Kidney epithelial cell (primary cell): ENCODE results near the gene RPAP2. TPM values are rescaled to one million over a fixed set of nuclear protein-coding genes. Genes with fewer than 3 reads are reported as not detected.

Source experiments
- DNase-seq: peaks from one replicate; pipeline ENCODE4 v3.0.0-alpha.2; 2010; ENCODE audit warnings: low read depth
- H3K27me3 ChIP-seq: 2 replicates; pipeline ENCODE4 v1.6.0; 2011; ENCODE audit warnings: low read length; ENCODE audit not compliant: control insufficient read depth, insufficient read depth
- H3K36me3 ChIP-seq: 2 replicates; pipeline ENCODE4 v1.5.1; 2011; ENCODE audit warnings: low read length; ENCODE audit not compliant: control insufficient read depth, insufficient read depth
- H3K4me3 ChIP-seq: 2 replicates; pipeline ENCODE4 v1.5.1; 2011; ENCODE audit warnings: low read depth, mild to moderate bottlenecking, control low read depth, low read length
- CTCF ChIP-seq: IDR thresholded peaks from 2 replicates; pipeline ENCODE4 v1.5.1; 2011; ENCODE audit warnings: mild to moderate bottlenecking, moderate library complexity, low read length, control low read depth, inconsistent platforms; ENCODE audit not compliant: insufficient read depth, poor library complexity, severe bottlenecking
- total RNA-seq: library from RNA; depleted of rRNA; stranded (reverse); fragments of >200 nt; gene quantifications from 2 replicates; pipeline ENCODE4 v1.2.3, GENCODE V29; 2015

The RPAP2 gene
- total RNA-seq, 1 donor from 2014 or later: 18.7 TPM

GRCh38 chr1:92315766-92316599 lies 17.1 kb downstream of the RPAP2 start:
- no peak for TF ChIP-seq CTCF
- H3K27me3 ChIP-seq: no peaks in the 10 kb centered on the region
- no peak overlapping the region for H3K4me3 ChIP-seq
- DNase-seq: no peak
- H3K36me3 ChIP-seq: no peaks in the 10 kb centered on the region

GRCh38 chr1:92317836-92318493 lies 19.1 kb downstream of the RPAP2 start:
- H3K36me3 ChIP-seq: no peaks in the 10 kb centered on the region
- H3K27me3 ChIP-seq: no peaks in the 10 kb centered on the region
- DNase-seq: no peak
- TF ChIP-seq CTCF: no peak
- H3K4me3 ChIP-seq: no peak overlapping the region

GRCh38 chr1:92323473-92324453 lies 24.9 kb downstream of the RPAP2 start:
- no peak for DNase-seq
- TF ChIP-seq CTCF: no peak

GRCh38 chr1:92324784-92325183 lies 25.9 kb downstream of the RPAP2 start:
- TF ChIP-seq CTCF: no peak
- Histone ChIP-seq H3K27me3 (no peaks in the 10 kb centered on the region), H3K36me3 (peaks cover 1% of the 10 kb centered on the region), H3K4me3 (no peak overlapping the region)
- no peak for DNase-seq

More at GRCh38 chr1:92323473-92324453, 24.9 kb downstream of the RPAP2 start:
- Histone ChIP-seq H3K27me3 (no peaks in the 10 kb centered on the region), H3K4me3 (no peak overlapping the region), H3K36me3 (peaks cover 1% of the 10 kb centered on the region)

GRCh38 chr1:92326681-92327080 lies 27.8 kb downstream of the RPAP2 start:
- Histone ChIP-seq H3K27me3 (no peaks in the 10 kb centered on the region), H3K4me3 (no peak overlapping the region), H3K36me3 (peaks cover 1% of the 10 kb centered on the region)
- no peak for DNase-seq
- TF ChIP-seq CTCF: no peak
